GM20431 (cell line): ENCODE results near the gene SLCO1B3.

Source experiments
- in situ Hi-C: fragments of 300-500 bp; cut with MseI, MboI; formaldehyde crosslinking; loops from one replicate; pipeline ENCODE4 v1.15.0; 2020; ENCODE audit warnings: low sequenced_read_pairs; ENCODE audit not compliant: unreplicated experiment

The SLCO1B3 gene

GRCh38 chr12:20865873-20866272, 55.4 kb downstream of the SLCO1B3 start:
- in situ Hi-C loops: no loop called here

- in situ Hi-C loops: no loop called here
Measured at GRCh38 chr12:20868277-20868676, 57.8 kb downstream of the SLCO1B3 start.

GRCh38 chr12:20883288-20883687, 72.8 kb downstream of the SLCO1B3 start:
- in situ Hi-C loops: no loop called here

GRCh38 chr12:20885116-20885515, 74.6 kb downstream of the SLCO1B3 start:
- in situ Hi-C loops: no loop called here

- in situ Hi-C loops: no loop called here
Measured at GRCh38 chr12:20885552-20885951, 75.0 kb downstream of the SLCO1B3 start.

GRCh38 chr12:20917269-20917668, 106.8 kb downstream of the SLCO1B3 start:
- in situ Hi-C loops: no loop called here

- in situ Hi-C loops: no loop called here
Measured at GRCh38 chr12:20917819-20918218, 107.3 kb downstream of the SLCO1B3 start.

GRCh38 chr12:20931894-20932293, 121.4 kb downstream of the SLCO1B3 start:
- in situ Hi-C loops: no loop called here

GRCh38 chr12:20946732-20947131, 136.2 kb downstream of the SLCO1B3 start:
- in situ Hi-C loops: no loop called here

- in situ Hi-C loops: no loop called here
Measured at GRCh38 chr12:20950248-20950647, 139.7 kb downstream of the SLCO1B3 start.

GRCh38 chr12:20963303-20963702, 152.8 kb downstream of the SLCO1B3 start:
- in situ Hi-C loops: no loop called here

GRCh38 chr12:20963762-20964161, 153.3 kb downstream of the SLCO1B3 start:
- in situ Hi-C loops: no loop called here
